A549 treated with RU486 at 1 μM for 4 hours (cell line): ENCODE measurements around the gene CLSTN1. TPM values are rescaled to one million over a fixed set of nuclear protein-coding genes. Genes with fewer than 3 reads are reported as not detected.

Source experiments
- total RNA-seq: library from RNA; stranded (reverse); fragments of 200-300 nt; extraction: Qiagen RNA extraction; gene quantifications from 5 replicates; pipeline ENCODE4 v1.2.3, GENCODE V29; 2022; ENCODE audit warnings: low read depth

CLSTN1 gene
- 60.8 to 69.5 TPM (median 64.2 TPM) in 5 replicates for total RNA-seq

GRCh38 chr1:9823943-9824701, at the start of gene CLSTN1:
Gene CLSTN1 (minus strand): TSS chr1:9823965. CDS start chr1:9823733, 232 bp downstream.

Other genes with a start within 250 kb of the CLSTN1 start
- 11.0 to 15.2 TPM (median 14.7 TPM) in 5 replicates for gene TMEM201, start 235.1 kb downstream of the CLSTN1 start, total RNA-seq
- gene PIK3CD, start 172.2 kb downstream of the CLSTN1 start, total RNA-seq: 6.6 to 9.5 TPM (median 7.8 TPM) in 5 replicates
- 6.9 to 12.7 TPM (median 10.5 TPM) in 5 replicates for gene CTNNBIP1, start 86.3 kb upstream of the CLSTN1 start, total RNA-seq
- gene LZIC, start 119.4 kb upstream of the CLSTN1 start, total RNA-seq: 16.9 to 32.1 TPM (median 20.2 TPM) in 5 replicates
- gene NMNAT1, start 119.5 kb upstream of the CLSTN1 start, total RNA-seq: 1.8 to 2.7 TPM (median 2.2 TPM) in 5 replicates
- gene RBP7, start 173.3 kb upstream of the CLSTN1 start, total RNA-seq: 5.4 to 6.3 TPM (median 5.7 TPM) in 5 replicates
- 13.0 to 13.7 TPM (median 13.4 TPM) in 5 replicates for gene UBE4B, start 209.0 kb upstream of the CLSTN1 start, total RNA-seq